ENCODE data around the gene TRIM7. TPM values are rescaled to one million over a fixed set of nuclear protein-coding genes. Genes with fewer than 3 reads are reported as not detected.

TRIM7 gene
- total RNA-seq, 1 donor from 2014 or later = 2.7 TPM

DNA sequence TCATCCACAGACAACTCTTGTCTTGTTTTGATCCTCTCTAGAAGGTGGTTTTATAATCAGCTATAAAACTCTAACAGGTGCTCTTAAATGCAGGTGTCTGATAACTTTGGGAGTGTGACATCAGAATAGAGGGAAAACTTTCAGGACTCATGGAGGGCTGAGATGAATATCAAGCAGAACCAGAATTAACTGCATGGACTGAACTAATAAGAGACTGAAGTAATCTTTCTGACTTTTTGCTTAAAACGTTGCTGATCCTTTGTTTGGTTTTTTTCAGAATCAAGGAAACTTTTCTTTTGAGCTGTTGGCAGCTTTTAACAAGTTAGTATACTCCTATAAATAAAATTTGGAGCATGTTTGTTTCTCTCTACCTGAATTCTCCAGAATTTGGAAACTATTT, 59.9 kb downstream of the TRIM7 start:
- no peak for DNase-seq
- Mint-ChIP-seq H3K4me1 (no peaks in the 10 kb centered on the region), H3K27me3 (peaks cover 10% of the 10 kb centered on the region), H3K36me3 (ENCODE audit: low read depth) (no peaks in the 10 kb centered on the region), H3K4me3 (no peak overlapping the region), H3K9me3 (no peaks in the 10 kb centered on the region), H3K27ac (no peak overlapping the region)
- intact Hi-C loops (cut with micrococcal nuclease) = no loop called here

Other genes with a start within 250 kb of the TRIM7 start
- gene BTNL3, start 216.3 kb downstream of the TRIM7 start, total RNA-seq = not detected in 2 replicates
- gene BTNL9, start 164.9 kb downstream of the TRIM7 start, total RNA-seq = 0.23 TPM in 1 of 2 replicates, not detected in the other
- gene OR2V1, start 74.0 kb downstream of the TRIM7 start, total RNA-seq = not detected in 2 replicates
- gene OR2V2, start 57.6 kb downstream of the TRIM7 start, total RNA-seq = not detected in 2 replicates
- 31.6 and 35.2 TPM in 2 replicates for gene TRIM41, start 18.1 kb upstream of the TRIM7 start, total RNA-seq
- gene RACK1, start 38.7 kb upstream of the TRIM7 start, total RNA-seq = 2,172 and 2,196 TPM in 2 replicates
- gene TRIM52, start 55.9 kb upstream of the TRIM7 start, total RNA-seq = 15.7 and 16.8 TPM in 2 replicates
- gene OR4F3, start 162.1 kb upstream of the TRIM7 start, total RNA-seq = not detected in 2 replicates

Data from activated CD4-positive, alpha-beta T cell treated with anti-CD3 and anti-CD28 coated beads, Interleukin-2, amount 10 ng/mL, durations not matched to agents 24 days and 14 days (primary cell).